ENCODE measurements around the gene CDH13.

Gene CDH13

GRCh38 chr16:83070416-83071209 is 443.8 kb downstream of the CDH13 start:
- DNase-seq = no peak

GRCh38 chr16:83075956-83076355 is 449.2 kb downstream of the CDH13 start:
- DNase-seq = no peak

GRCh38 chr16:83083361-83083760 is 456.6 kb downstream of the CDH13 start:
- no peak for DNase-seq

GRCh38 chr16:83085660-83086059 is 458.9 kb downstream of the CDH13 start:
- DNase-seq = no peak

GRCh38 chr16:83095941-83096692 is 469.3 kb downstream of the CDH13 start:
- no peak for DNase-seq

- no peak for DNase-seq
These were observed 471.8 kb downstream of the CDH13 start for GRCh38 chr16:83098536-83098935.

- no peak for DNase-seq
These were observed 473.9 kb downstream of the CDH13 start for GRCh38 chr16:83100679-83101078.

- no peak for DNase-seq
These were observed 475.6 kb downstream of the CDH13 start for GRCh38 chr16:83102336-83102735.

- DNase-seq = no peak
These were observed 478.7 kb downstream of the CDH13 start for GRCh38 chr16:83105279-83106077.

- no peak for DNase-seq
These were observed 482.8 kb downstream of the CDH13 start for GRCh38 chr16:83109490-83110125.

GRCh38 chr16:83110269-83110668 is 483.5 kb downstream of the CDH13 start:
- DNase-seq = no peak

GRCh38 chr16:83113317-83113716 is 486.5 kb downstream of the CDH13 start:
- DNase-seq = no peak

- DNase-seq = no peak
These were observed 487.0 kb downstream of the CDH13 start for GRCh38 chr16:83113811-83114210.

GRCh38 chr16:83115491-83116232 is 488.9 kb downstream of the CDH13 start:
- no peak for DNase-seq

- DNase-seq = no peak
These were observed 489.6 kb downstream of the CDH13 start for GRCh38 chr16:83116274-83116892.

GRCh38 chr16:83117810-83118209 is 491.0 kb downstream of the CDH13 start:
- no peak for DNase-seq

- no peak for DNase-seq
These were observed 491.6 kb downstream of the CDH13 start for GRCh38 chr16:83118365-83118764.

GRCh38 chr16:83125999-83126568 is 499.3 kb downstream of the CDH13 start:
- DNase-seq = no peak

GRCh38 chr16:83128041-83128440 is 501.3 kb downstream of the CDH13 start:
- no peak for DNase-seq

GRCh38 chr16:83130039-83130438 is 503.3 kb downstream of the CDH13 start:
- DNase-seq = no peak

- DNase-seq = no peak
These were observed 507.9 kb downstream of the CDH13 start for GRCh38 chr16:83134638-83135037.
